GM19467 (cell line): Measurements from ENCODE around the gene MCF2L2.
"Not testable (repeated sequence)": the region's sequence is repeated elsewhere in the genome, so short reads cannot be mapped to it uniquely, and the experiment has no call there.

ENCODE experiments used
- ATAC-seq: cut with Tn5 transposase; IDR thresholded peaks from one replicate; pipeline ENCODE4 v1.9.1; 2021; ENCODE audit warnings: mild to moderate bottlenecking, moderate library complexity; ENCODE audit not compliant: unreplicated experiment

The MCF2L2 gene

GRCh38 chr3:183249006-183249718, 179.3 kb downstream of the MCF2L2 start:
- no peak for ATAC-seq

DNA sequence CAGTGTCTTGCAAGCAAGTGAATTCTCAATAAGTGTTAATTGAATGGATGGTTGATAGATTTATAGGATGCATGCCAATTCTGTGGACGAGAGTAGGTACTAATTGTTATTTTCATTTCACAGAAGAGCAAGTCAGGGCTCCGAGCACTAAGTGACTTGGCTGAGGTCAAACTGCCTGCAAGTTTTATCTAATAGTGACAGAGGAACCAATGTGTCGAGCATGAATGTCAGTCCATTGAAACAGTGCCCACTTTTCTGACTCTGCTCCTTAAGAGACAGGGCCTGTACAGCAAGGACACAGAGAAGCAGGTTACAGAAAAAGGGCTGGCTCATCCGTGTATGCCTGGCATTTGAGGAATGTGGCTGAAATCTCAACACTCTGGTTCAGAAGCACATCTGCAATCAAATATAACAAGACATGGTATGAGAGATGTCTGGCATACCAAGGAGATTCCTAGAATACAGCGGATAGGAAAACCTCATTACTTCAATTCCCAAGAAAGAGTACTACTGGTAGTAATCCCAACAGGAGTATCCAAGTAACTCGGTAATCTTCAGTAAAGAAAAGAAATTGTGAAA, 181.3 kb downstream of the MCF2L2 start:
- no peak for ATAC-seq

- ATAC-seq, result no peak
Measured at GRCh38 chr3:183244981-183245476, 183.4 kb downstream of the MCF2L2 start.

DNA sequence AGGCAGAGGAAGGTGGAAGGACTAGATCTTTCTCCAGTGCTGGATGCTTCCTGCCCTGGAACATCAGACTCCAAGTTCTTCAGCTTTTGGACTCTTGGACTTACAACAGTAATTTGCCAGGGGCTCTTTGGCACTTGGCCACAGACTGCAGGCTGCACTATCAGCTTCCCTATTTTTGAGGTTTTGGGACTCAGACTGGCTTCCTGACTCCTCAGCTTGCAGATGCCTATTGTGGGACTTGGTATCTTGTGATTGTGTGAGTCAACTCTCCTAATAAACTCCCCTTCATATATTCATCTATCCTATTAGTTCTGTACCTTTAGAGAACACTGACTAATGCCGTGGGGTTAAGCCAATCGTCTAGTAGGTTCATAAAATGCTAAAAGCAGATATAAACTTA, 184.2 kb downstream of the MCF2L2 start:
- ATAC-seq, result no peak

DNA sequence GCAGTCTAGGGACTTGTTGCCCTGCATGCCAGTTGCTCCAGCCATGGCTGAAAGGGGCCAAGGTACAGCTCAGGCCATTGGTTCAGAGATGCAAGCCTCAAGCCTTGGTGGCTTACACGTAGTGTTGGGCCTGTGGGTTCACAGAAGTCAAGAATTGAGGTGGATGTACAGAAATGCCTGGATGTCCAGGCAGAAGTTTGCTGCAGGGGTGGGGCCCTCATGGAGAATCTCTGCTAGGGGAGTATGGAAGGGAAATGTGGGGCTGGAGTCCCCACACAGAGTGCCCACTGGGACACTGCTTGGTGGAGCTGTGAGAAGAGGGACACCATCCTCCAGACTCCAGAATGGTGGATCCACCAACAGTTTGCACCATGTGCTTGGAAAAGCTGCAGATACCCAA, 186.0 kb downstream of the MCF2L2 start:
- ATAC-seq, result no peak

DNA sequence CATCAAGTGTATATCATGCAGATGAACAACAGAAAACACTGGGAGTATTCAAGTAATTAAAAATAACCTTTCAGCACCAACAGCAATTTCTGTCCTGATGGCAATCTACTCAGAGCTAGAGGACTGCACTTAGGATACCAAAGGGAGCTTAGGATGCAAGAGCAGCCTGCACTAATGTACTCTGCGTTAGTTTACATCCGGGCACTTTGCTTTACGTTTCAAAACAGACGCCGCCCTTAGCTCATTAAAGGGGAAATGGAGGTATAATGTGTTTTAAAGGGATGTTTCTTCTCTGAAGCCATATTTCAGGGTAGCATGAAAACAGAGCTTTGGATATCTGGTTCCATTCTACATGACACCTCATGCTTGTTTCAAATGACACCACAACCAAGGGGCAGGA, 189.4 kb downstream of the MCF2L2 start:
- no peak for ATAC-seq

DNA sequence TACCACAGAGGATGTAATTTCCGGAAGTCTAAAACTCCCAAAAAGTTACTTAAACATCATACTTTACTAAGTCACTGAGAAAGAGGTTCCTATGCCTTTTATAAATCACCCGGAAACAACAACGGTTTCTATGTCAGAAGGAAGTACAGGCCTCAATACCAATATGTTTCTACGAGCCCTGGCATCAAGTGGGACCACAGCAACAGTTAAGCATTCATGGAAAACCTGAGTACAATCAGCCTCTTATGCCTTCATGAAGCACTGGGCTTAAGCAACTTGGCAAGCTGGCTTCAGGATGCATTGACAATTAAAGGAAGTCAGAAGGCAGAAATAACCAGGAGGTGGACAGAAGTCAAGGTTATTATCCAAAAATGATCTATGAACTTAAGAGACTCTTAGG, 194.5 kb downstream of the MCF2L2 start:
- ATAC-seq, result no peak

DNA sequence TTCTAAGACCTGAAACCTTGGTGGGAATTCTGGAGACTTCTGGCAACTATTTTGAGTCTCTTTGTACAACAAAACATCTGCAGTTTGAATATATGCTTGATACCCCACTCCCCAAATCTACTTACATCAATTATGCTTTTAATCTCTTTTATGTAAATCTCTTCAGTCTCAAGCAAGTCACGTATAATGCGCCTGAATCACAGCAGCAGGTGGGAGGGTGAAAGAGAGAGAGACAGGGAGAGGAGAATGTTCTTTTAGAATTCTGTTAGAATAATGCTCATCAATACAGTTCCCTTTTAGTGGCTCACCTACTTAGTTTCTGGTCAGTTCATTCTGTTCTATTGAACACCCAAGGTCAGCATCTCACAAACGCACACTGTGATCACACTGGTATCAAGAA, 197.6 kb downstream of the MCF2L2 start:
- no peak for ATAC-seq

GRCh38 chr3:183230251-183230650, 198.2 kb downstream of the MCF2L2 start:
- ATAC-seq, result not testable (repeated sequence)

GRCh38 chr3:183229178-183229577, 199.2 kb downstream of the MCF2L2 start:
- ATAC-seq, result no peak

- no peak for ATAC-seq
Measured at GRCh38 chr3:183227586-183227985, 200.8 kb downstream of the MCF2L2 start.

- no peak for ATAC-seq
Measured at GRCh38 chr3:183226333-183226890, 202.0 kb downstream of the MCF2L2 start.

GRCh38 chr3:183224180-183224970, 204.0 kb downstream of the MCF2L2 start:
- no peak for ATAC-seq

GRCh38 chr3:183222631-183223235, 205.7 kb downstream of the MCF2L2 start:
- no peak for ATAC-seq

- no peak for ATAC-seq
Measured at GRCh38 chr3:183220828-183221227, 207.6 kb downstream of the MCF2L2 start.

DNA sequence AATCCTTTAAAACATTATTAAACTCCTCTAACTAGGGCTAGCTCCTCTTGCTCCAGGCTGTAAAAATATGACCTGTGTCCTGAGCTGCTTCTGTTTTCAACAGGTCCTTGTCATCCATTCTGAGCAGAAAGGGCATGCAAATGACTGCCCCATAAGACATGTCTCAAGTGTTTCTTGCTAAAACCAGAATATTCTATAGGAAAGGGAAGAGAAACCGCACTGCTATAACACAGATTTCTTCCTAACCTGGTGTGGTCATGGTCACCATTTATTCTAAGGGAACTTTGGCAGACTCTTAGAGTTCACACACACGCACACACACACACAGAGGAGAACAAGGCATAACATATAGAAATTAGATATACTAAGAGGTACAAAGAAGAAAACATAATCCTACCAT, 209.6 kb downstream of the MCF2L2 start:
- no peak for ATAC-seq

DNA sequence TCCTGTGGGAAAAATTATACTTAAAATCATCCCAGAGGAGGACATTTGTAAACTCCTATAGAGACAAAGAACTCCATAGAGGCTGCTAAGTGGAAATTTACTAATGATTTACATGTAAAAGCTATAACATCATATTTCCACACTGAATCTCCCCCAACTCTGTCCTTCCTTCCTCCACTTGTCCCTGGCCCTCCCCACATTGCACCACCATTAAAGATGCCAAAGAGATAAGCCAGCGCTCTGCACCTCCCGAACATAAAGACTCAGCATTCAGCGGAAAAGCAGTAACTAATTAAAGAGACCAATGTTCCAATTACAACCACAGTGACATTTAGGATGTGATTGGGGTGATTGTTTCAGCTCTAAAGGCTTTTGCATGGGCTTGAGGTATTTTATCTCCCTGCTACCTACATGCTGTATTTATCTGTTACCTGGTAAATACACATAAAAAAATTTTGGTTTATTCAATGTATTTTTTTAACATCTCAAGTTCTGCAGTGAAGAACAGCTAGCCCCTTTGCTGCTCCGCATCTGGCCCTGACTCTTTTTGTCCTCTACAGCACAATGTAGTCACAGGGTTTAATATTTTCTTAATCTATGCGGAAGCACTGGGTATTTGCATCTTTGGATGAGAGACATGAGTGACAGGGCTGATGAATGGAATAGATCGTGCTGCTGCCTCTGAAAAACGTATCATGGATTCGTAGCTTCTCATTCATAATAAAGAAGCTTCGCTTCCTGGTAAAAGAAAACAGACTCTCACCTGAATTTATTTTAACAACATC, 210.7 kb downstream of the MCF2L2 start:
- no peak for ATAC-seq

GRCh38 chr3:183215591-183216202, 212.7 kb downstream of the MCF2L2 start:
- no peak for ATAC-seq

DNA sequence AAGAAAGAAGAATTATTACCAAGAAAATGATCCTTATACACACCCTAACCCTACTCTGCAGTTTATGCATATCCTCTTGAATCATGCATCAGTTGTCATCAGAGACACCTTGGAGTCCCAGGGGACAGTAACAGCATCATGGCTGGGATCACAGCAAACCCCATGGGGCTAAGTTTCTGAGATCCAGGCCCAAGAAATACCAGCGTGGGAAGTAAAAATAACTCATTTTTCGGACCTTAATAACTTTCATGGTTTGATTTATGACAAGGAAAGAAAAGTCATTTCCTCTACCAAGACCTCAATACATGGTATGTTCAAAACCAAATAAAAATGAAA, 214.2 kb downstream of the MCF2L2 start:
- no peak for ATAC-seq
